Measurements from ENCODE around the gene RAP1A.

DNA sequence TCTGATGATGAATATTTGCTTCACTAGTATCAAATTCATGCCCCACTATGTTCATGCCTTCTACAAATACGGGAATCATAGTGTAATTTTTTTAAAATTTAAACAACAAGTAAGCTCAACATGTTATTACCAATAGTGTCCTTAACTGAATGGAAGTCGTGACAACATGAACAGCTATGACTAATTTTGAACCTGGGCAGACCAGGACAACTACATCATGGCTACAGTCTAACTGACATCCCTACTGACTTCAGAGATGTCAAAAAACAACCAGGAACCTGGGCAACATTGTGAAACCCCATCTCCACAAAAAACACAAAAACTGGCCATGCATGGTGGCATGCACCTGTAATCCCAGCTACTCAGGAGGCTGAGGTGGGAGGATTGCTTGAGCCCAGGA lies 33.5 kb upstream of the RAP1A start:
- TF ChIP-seq, protein P1, sequence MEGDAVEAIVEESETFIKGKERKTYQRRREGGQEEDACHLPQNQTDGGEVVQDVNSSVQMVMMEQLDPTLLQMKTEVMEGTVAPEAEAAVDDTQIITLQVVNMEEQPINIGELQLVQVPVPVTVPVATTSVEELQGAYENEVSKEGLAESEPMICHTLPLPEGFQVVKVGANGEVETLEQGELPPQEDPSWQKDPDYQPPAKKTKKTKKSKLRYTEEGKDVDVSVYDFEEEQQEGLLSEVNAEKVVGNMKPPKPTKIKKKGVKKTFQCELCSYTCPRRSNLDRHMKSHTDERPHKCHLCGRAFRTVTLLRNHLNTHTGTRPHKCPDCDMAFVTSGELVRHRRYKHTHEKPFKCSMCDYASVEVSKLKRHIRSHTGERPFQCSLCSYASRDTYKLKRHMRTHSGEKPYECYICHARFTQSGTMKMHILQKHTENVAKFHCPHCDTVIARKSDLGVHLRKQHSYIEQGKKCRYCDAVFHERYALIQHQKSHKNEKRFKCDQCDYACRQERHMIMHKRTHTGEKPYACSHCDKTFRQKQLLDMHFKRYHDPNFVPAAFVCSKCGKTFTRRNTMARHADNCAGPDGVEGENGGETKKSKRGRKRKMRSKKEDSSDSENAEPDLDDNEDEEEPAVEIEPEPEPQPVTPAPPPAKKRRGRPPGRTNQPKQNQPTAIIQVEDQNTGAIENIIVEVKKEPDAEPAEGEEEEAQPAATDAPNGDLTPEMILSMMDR (IDR thresholded peaks at IDR 0.05; ENCODE audit: low read length), result no peak
- no peak for TF ChIP-seq EZH2 (optimal IDR thresholded peaks at IDR 0.05; ENCODE audit: low read depth, low read length)
